Measurements from ENCODE around the gene ACBD4.

GRCh38 chr17:45170931-45171337 is 35.4 kb downstream of the ACBD4 start:
- TF ChIP-seq, protein P1, sequence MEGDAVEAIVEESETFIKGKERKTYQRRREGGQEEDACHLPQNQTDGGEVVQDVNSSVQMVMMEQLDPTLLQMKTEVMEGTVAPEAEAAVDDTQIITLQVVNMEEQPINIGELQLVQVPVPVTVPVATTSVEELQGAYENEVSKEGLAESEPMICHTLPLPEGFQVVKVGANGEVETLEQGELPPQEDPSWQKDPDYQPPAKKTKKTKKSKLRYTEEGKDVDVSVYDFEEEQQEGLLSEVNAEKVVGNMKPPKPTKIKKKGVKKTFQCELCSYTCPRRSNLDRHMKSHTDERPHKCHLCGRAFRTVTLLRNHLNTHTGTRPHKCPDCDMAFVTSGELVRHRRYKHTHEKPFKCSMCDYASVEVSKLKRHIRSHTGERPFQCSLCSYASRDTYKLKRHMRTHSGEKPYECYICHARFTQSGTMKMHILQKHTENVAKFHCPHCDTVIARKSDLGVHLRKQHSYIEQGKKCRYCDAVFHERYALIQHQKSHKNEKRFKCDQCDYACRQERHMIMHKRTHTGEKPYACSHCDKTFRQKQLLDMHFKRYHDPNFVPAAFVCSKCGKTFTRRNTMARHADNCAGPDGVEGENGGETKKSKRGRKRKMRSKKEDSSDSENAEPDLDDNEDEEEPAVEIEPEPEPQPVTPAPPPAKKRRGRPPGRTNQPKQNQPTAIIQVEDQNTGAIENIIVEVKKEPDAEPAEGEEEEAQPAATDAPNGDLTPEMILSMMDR (IDR thresholded peaks at IDR 0.05): no peak
- no peak for TF ChIP-seq POLR2A (IDR thresholded peaks at IDR 0.05)
